ENCODE data around the gene RPS6KA5.
"Not testable (repeated sequence)": the region's sequence is repeated elsewhere in the genome, so short reads cannot be mapped to it uniquely, and the experiment has no call there.

Gene RPS6KA5

GRCh38 chr14:91067186-91067585 is 6.7 kb upstream of the RPS6KA5 start:
- DNase-seq (ENCODE audit: low read depth, low spot score) = no peak

GRCh38 chr14:91065266-91065665 is 4.8 kb upstream of the RPS6KA5 start:
- no peak for DNase-seq (ENCODE audit: low read depth, low spot score)

DNA sequence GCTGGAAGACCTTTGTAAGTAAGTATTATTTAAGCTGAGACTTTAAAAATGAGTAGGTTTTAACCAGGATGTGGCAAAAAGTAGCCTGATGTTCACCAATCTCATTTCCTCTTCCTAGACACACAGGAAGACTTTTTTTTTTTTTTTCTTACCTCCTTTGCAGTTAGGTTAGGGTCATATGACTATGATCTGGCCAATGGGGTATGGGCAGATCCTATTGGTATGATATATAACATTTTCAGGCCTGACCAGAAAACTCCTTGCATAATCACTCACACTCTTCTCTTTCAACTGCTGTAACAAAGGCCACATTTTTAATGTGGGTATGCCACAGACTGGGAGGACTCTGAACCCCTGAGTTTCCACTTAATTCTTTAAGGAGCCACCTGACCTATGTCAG is 2.7 kb upstream of the RPS6KA5 start:
- no peak for DNase-seq (ENCODE audit: low read depth, low spot score)

GRCh38 chr14:91062600-91062999 is 2.2 kb upstream of the RPS6KA5 start:
- DNase-seq (ENCODE audit: low read depth, low spot score) = no peak

- no peak for DNase-seq (ENCODE audit: low read depth, low spot score)
Measured at GRCh38 chr14:91061056-91061887, 831 bp upstream of the RPS6KA5 start.

- DNase-seq (ENCODE audit: low read depth, low spot score) = no peak
Measured at GRCh38 chr14:91059576-91060350, 678 bp downstream of the RPS6KA5 start.

GRCh38 chr14:91058042-91058581 is 2.3 kb downstream of the RPS6KA5 start:
- no peak for DNase-seq (ENCODE audit: low read depth, low spot score)

- DNase-seq (ENCODE audit: low read depth, low spot score) = no peak
Measured at GRCh38 chr14:91056361-91056760, 4.1 kb downstream of the RPS6KA5 start.

DNA sequence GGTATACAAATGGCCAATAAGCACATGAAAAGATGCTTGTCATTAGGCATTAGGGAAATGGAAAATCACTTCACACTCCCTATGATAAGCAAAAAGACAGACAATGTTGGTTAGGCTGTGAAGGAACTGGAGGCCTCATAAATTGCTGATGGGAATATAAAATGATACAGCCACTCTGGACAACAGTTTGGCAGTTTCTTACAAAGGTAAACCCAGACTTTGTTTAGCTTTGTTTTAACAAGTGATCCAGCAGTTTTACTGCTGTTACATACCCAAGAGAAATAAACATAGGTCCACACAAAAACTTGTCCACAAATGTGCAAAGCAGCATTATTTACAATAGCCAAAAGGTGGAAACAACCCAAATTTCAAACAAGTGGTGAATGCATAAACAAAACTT is 5.4 kb downstream of the RPS6KA5 start:
- no peak for DNase-seq (ENCODE audit: low read depth, low spot score)

DNA sequence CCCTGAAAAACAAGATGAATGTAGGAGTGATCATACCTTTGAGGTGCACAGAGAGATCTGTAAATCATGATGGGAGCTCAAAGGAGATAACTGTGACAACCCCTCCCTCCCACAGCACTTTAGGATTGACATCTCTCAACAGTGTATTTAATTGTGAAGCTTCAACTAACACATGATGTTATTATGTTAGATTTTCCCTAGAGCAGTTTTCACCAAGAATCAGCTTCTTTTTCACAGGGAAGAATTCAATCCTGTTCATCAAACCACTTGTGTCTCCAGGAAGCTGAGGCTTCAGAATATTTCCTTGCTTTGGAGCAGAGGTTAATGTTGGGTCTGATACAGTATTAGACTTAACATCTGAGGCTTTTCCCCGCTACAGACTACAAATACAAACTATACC is 11.8 kb downstream of the RPS6KA5 start:
- DNase-seq (ENCODE audit: low read depth, low spot score) = no peak

DNA sequence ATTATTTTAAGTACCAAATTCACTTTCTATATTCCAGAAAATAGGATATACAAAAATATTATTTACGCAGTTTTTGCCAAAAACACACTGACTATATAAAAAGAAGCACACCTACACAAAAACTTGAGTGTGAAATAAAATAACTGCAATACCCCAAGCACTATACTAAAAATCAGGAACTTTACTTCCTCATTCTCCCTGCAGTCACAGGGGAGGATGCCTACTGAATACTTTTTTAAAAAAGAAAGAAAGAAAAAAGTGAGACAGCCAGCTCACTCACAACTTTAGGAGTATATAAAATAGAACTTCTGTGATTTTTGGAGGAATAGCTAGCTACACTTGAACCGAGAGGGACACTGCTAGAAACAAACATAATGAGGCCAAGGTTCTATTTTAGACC is 12.2 kb downstream of the RPS6KA5 start:
- DNase-seq (ENCODE audit: low read depth, low spot score) = no peak

- DNase-seq (ENCODE audit: low read depth, low spot score) = no peak
Measured at GRCh38 chr14:91047174-91047753, 13.2 kb downstream of the RPS6KA5 start.

GRCh38 chr14:91046488-91047072 is 13.9 kb downstream of the RPS6KA5 start:
- no peak for DNase-seq (ENCODE audit: low read depth, low spot score)

GRCh38 chr14:91041450-91041849 is 19.0 kb downstream of the RPS6KA5 start:
- DNase-seq (ENCODE audit: low read depth, low spot score) = no peak

- DNase-seq (ENCODE audit: low read depth, low spot score) = no peak
Measured at GRCh38 chr14:91040545-91040944, 19.9 kb downstream of the RPS6KA5 start.

DNA sequence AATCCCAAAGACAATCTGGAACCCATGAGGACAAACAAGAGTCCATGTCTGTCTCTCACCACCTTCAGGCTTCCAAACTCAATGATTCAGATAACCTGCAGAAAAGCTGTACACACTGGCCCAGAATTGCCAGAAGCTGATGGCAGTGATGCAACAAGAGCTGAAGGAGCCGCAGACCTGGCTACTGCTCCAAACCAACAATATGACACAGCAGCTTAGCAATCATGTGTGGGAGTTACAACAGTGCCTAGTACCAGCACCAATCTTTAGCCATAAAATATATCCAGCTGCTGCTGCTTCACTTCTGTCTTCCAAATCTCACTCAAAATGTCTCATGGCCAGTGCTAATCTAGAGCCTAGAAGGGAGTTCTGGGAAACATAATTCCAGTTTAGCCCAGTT is 22.0 kb downstream of the RPS6KA5 start:
- DNase-seq (ENCODE audit: low read depth, low spot score) = no peak

- DNase-seq (ENCODE audit: low read depth, low spot score) = no peak
Measured at GRCh38 chr14:91036741-91037469, 23.5 kb downstream of the RPS6KA5 start.

- DNase-seq (ENCODE audit: low read depth, low spot score) = no peak
Measured at GRCh38 chr14:91035855-91036254, 24.6 kb downstream of the RPS6KA5 start.

- DNase-seq (ENCODE audit: low read depth, low spot score) = not testable (repeated sequence)
Measured at GRCh38 chr14:91034379-91034778, 26.1 kb downstream of the RPS6KA5 start.

DNA sequence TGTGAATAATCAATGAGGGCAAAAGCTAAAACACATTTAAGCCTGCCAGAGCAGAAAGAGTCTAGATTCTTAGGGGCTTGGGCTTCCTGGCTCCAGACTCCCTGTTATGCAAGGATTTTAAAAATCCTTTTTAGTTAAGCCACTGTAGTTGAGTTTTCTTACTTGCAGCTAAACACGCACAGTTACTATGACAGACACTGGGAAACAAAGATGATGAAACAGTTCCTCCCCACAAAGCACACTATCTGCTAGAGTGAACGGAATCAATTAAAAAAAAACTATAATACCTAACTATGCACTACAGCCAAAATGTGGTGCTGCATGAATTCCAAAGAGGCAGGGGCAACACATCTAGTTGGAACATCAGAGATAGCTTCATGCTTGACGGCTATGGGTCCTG is 28.2 kb downstream of the RPS6KA5 start:
- DNase-seq (ENCODE audit: low read depth, low spot score) = no peak

DNA sequence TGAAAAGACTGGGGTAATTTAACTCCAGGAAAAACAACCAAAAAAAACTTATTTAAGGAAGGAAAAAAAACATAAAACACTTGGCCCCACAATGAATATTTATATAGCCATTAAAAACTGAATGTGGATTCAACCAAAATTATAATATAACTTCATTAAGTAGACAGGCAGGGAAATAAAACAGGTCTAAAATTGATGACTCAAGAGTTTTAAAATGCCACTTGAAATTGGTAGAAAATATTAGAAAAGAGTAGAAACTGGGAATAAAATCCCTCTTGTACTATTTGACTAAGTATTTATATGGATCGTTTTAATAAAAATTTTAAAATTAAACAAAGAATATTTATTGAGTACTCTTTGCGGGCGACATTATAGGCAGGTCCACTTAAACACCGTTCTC is 28.8 kb downstream of the RPS6KA5 start:
- no peak for DNase-seq (ENCODE audit: low read depth, low spot score)

Measured in iPS DF 19.7 (cell line).